Measurements from ENCODE around the gene SUMO1. TPM values are rescaled to one million over a fixed set of nuclear protein-coding genes. Genes with fewer than 3 reads are reported as not detected.

The SUMO1 gene
- total RNA-seq, 4 donors from 2014 or later: 29.0 to 44.0 (median 37.8) TPM

DNA sequence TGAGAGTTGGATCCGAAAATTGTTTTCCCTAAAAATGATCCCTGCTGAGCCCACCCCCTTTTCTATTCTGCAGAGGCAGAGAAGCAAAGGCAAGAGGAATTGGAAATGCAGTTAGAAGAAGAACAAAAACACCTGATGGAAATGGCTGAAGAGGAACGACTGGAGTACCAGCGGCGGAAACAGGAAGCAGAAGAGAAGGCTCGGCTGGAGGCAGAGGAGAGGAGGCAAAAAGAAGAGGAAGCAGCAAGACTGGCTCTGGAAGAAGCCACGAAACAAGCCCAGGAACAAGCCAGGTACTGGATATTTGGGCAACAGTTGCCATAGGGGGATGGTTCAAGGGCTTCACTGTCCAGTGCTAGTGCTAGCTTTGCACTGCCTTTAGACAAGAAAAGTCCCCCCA is 41.7 kb downstream of the SUMO1 start:
- Histone ChIP-seq H3K4me3 (no peak overlapping the region), H3K4me1 (no peaks in the 10 kb centered on the region), H3K27me3 (no peaks in the 10 kb centered on the region), H3K9me3 (no peaks in the 10 kb centered on the region), H3K36me3 (peaks cover 2% of the 10 kb centered on the region), H3K27ac (no peak overlapping the region)
- no peak for DNase-seq (ENCODE audit: low spot score in 2 of 2)
- 80% methylated on average over 6 of the region's 6 CpGs for WGBS
- TF ChIP-seq, protein P1, sequence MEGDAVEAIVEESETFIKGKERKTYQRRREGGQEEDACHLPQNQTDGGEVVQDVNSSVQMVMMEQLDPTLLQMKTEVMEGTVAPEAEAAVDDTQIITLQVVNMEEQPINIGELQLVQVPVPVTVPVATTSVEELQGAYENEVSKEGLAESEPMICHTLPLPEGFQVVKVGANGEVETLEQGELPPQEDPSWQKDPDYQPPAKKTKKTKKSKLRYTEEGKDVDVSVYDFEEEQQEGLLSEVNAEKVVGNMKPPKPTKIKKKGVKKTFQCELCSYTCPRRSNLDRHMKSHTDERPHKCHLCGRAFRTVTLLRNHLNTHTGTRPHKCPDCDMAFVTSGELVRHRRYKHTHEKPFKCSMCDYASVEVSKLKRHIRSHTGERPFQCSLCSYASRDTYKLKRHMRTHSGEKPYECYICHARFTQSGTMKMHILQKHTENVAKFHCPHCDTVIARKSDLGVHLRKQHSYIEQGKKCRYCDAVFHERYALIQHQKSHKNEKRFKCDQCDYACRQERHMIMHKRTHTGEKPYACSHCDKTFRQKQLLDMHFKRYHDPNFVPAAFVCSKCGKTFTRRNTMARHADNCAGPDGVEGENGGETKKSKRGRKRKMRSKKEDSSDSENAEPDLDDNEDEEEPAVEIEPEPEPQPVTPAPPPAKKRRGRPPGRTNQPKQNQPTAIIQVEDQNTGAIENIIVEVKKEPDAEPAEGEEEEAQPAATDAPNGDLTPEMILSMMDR (IDR thresholded peaks at IDR 0.05): no peak
- no peak for TF ChIP-seq POLR2AphosphoS5 (IDR thresholded peaks at IDR 0.05)
- no peak for TF ChIP-seq EP300 (IDR thresholded peaks at IDR 0.05)
- no peak for TF ChIP-seq POLR2A (IDR thresholded peaks at IDR 0.05)

DNA sequence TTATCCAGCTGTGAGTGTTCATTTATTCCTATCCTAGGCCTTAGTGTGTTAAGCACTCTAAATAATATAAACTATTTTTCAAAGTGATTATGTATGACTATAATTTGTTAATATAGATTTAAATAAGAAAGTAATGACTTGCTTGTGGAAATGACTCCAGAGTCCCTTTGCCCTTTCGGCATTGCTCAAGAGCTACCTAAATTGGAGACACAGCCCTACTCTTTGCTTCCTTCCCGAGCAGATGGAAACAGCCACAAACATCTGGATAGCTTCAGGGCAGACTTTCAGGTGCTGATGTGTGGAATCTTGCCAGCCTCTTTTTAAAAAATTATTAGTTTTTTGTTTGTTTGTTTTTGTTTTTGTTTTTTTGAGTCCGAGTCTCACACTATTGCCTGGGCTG is 44.0 kb downstream of the SUMO1 start:
- no peaks in the 10 kb centered on the region for H3K27me3 ChIP-seq
- WGBS: 92% methylated on average over 3 of the region's 3 CpGs
- no peaks in the 10 kb centered on the region for H3K9me3 ChIP-seq
- H3K4me3 ChIP-seq: no peak overlapping the region
- no peaks in the 10 kb centered on the region for H3K36me3 ChIP-seq
- DNase-seq (ENCODE audit: low spot score in 2 of 2): no peak
- no peak for TF ChIP-seq POLR2A (IDR thresholded peaks at IDR 0.05)
- TF ChIP-seq, protein P1 (IDR thresholded peaks at IDR 0.05): no peak
- TF ChIP-seq POLR2AphosphoS5 (IDR thresholded peaks at IDR 0.05): no peak
- H3K4me1 ChIP-seq: no peaks in the 10 kb centered on the region
- H3K27ac ChIP-seq: no peak overlapping the region

DNA sequence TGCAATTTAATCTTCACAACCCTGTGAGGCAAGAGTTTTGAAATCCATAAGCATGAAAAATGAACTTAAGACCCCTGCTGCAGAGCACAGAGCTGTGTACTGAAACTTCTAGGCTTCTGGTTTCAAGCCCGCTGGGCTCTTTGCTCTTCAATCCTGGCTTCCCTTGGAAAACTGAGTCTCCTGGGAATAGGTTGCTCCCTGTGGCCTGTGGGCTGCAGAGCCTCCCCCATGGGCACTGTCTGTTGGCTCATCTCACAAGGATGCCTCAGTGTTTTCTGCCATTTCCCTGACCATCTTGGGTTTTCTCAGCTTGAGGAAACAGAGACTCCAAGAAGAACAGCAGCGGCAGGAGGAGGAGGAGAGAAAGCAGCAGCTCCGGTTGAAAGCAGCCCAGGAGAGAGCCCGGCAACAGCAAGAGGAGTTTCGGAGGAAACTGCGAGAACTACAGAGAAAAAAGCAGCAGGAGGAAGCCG is 44.5 kb downstream of the SUMO1 start:
- DNase-seq (ENCODE audit: low spot score in 2 of 2): no peak
- no peak for TF ChIP-seq POLR2AphosphoS5 (IDR thresholded peaks at IDR 0.05)
- TF ChIP-seq EP300 (IDR thresholded peaks at IDR 0.05): no peak
- H3K9me3 ChIP-seq: no peaks in the 10 kb centered on the region
- no peaks in the 10 kb centered on the region for H3K27me3 ChIP-seq
- H3K27ac ChIP-seq: no peak overlapping the region
- H3K4me1 ChIP-seq: no peaks in the 10 kb centered on the region
- 78% methylated on average over 7 of the region's 7 CpGs for whole genome bisulfite sequencing
- H3K4me3 ChIP-seq: no peak overlapping the region
- H3K36me3 ChIP-seq: no peaks in the 10 kb centered on the region

DNA sequence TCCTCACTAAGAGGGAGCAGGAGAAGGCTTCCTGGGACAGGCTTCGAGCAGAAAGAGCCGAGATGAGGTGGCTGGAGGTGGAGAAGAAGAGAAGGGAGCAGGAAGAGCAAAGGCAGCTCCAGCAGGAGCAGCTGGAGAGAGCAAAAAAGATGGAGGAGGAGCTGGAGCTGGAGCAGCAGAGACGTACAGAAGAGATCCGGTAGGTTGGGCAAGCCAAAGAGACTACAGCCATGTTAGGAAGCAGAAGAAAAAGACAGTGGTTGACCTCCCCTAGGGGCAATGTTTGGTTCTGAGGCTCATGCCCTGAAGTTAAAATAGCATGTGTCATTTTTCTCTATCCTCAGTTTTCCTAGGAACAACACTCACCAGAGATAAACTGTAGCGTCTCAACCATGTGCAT is 45.1 kb downstream of the SUMO1 start:
- Histone ChIP-seq H3K4me3 (no peak overlapping the region), H3K4me1 (no peaks in the 10 kb centered on the region), H3K9me3 (no peaks in the 10 kb centered on the region), H3K27me3 (no peaks in the 10 kb centered on the region), H3K36me3 (no peaks in the 10 kb centered on the region), H3K27ac (no peak overlapping the region)
- TF ChIP-seq EP300 (IDR thresholded peaks at IDR 0.05): no peak
- WGBS: 87% methylated on average over 5 of the region's 5 CpGs
- DNase-seq (ENCODE audit: low spot score in 2 of 2): no peak

DNA sequence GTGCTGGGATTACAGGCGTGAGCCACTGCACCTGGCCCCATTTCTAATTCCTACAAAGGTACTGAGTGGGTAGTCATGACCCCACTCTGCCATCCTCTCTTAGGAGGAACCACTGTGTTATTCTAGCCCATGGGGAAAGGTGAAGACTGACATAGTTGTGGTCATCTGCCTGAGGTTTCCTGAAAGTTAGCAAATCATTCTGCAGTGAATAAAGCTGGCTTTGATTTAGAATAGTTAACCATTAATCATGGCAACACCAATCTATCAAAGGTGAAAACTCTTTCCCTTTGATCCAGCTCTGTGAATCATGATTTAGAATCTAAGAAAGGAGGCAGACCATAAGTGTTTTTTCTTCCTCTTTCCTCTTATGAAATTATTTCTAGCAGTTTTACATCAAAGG is 50.8 kb downstream of the SUMO1 start:
- no peaks in the 10 kb centered on the region for H3K4me1 ChIP-seq
- H3K27ac ChIP-seq: no peak overlapping the region
- H3K4me3 ChIP-seq: no peak overlapping the region
- no peaks in the 10 kb centered on the region for H3K27me3 ChIP-seq
- H3K9me3 ChIP-seq: no peaks in the 10 kb centered on the region
- 50% methylated on average over 1 of the region's 1 CpG for WGBS
- no peak for DNase-seq (ENCODE audit: low spot score in 2 of 2)
- no peaks in the 10 kb centered on the region for H3K36me3 ChIP-seq
- no peak for TF ChIP-seq EP300 (IDR thresholded peaks at IDR 0.05)
- TF ChIP-seq POLR2A (IDR thresholded peaks at IDR 0.05): no peak
- TF ChIP-seq, protein P1 (IDR thresholded peaks at IDR 0.05): no peak
- TF ChIP-seq POLR2AphosphoS5 (IDR thresholded peaks at IDR 0.05): no peak

DNA sequence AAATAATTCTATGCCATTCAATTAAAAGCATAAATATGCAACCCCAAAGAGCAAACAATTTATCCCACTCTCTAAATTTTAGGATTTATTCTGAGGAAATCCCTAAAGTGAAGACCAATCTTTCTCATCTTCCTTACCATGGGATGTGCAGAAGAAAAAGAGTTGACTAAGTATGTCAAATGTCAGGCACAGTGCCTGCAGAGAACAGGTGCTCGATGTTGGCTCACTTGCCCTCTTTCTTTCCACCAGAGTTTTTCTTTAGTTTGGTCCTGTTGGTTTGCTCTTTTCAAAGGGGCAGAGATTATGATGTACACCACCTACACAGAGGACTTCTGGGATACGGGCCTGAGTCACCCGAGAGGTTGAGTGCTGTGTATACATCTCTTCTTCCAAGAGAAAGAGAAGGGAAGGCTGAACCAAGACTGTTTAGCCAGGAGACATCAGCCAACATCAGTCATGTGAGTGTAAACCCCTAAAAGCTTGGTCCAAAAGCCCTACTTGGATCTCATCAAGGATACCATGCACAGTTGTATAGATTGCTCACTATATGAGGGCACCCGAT is 51.7 kb downstream of the SUMO1 start:
- Histone ChIP-seq H3K4me3 (no peak overlapping the region), H3K27ac (no peak overlapping the region), H3K36me3 (no peaks in the 10 kb centered on the region), H3K9me3 (no peaks in the 10 kb centered on the region), H3K27me3 (no peaks in the 10 kb centered on the region), H3K4me1 (no peaks in the 10 kb centered on the region)
- no peak for DNase-seq (ENCODE audit: low spot score in 2 of 2)
- WGBS: 90% methylated on average over 4 of the region's 4 CpGs
- TF ChIP-seq EP300 (IDR thresholded peaks at IDR 0.05) (no peak), POLR2A (IDR thresholded peaks at IDR 0.05) (no peak), POLR2AphosphoS5 (IDR thresholded peaks at IDR 0.05) (no peak)
- TF ChIP-seq, protein P1 (IDR thresholded peaks at IDR 0.05): no peak
